ENCODE data around the gene PAPPA2.

GRCh38 chr1:176869577-176869976 is 406.6 kb downstream of the PAPPA2 start:
- TF ChIP-seq CTCF (conservative IDR thresholded peaks at IDR 0.05 in 1 of 2, IDR thresholded peaks at IDR 0.05 in 1 of 2; ENCODE audit: low read depth in 1 of 2, low read length in 2 of 2) (no peak), EZH2 (IDR thresholded peaks at IDR 0.05; ENCODE audit: low read length, missing control alignments) (no peak)

All from fibroblast of lung (primary cell).